Inflammatory macrophage treated with lipopolysaccharide for 1 hour (primary cell): Measurements from ENCODE around the gene MAST2.

Experiments used
- DNase-seq, 2 donors: peaks; one replicate each; pipeline ENCODE4 v3.0.0-alpha.2; 2020 to 2022

MAST2 gene

GRCh38 chr1:46076343-46076742, 272.9 kb downstream of the MAST2 start:
- no peak for DNase-seq

GRCh38 chr1:46077644-46078043, 274.2 kb downstream of the MAST2 start:
- DNase-seq = no peak

GRCh38 chr1:46080257-46080656, 276.8 kb downstream of the MAST2 start:
- no peak for DNase-seq

GRCh38 chr1:46081206-46081605, 277.8 kb downstream of the MAST2 start:
- DNase-seq = no peak

GRCh38 chr1:46081619-46082018, 278.2 kb downstream of the MAST2 start:
- no peak for DNase-seq

GRCh38 chr1:46083579-46083978, 280.2 kb downstream of the MAST2 start:
- no peak for DNase-seq

- no peak for DNase-seq
Measured at GRCh38 chr1:46084553-46085451, 281.4 kb downstream of the MAST2 start.
